Kidney (tissue), 14 donors: ENCODE measurements around the gene ADGRE2. TPM values are rescaled to one million over a fixed set of nuclear protein-coding genes. Genes with fewer than 3 reads are reported as not detected.

ENCODE experiments used
- DNase-seq, 5 donors: peaks; one replicate each; pipeline ENCODE4 v3.0.0-alpha.2; 2013 to 2020
- FAIRE-seq: peaks from 2 replicates; lab custom pipeline; 2012; peaks lifted over from hg19 to GRCh38; lab: Jason Lieb, UNC
- H3K27ac ChIP-seq, 2 donors: one replicate each; pipeline ENCODE4 v1.7.0; 2013; ENCODE audit warnings: low read depth in 2 of 2, low read length in 2 of 2, inconsistent platforms in 1 of 2
- H3K27me3 ChIP-seq: one replicate; pipeline ENCODE4 v1.7.1; 2013; ENCODE audit warnings: low read length, inconsistent platforms; ENCODE audit not compliant: control insufficient read depth, insufficient read depth
- H3K36me3 ChIP-seq, 3 donors: one replicate each; pipeline versions ENCODE4 v1.7.0 to v1.7.1; 2013; ENCODE audit warnings: low read length in 3 of 3, control low read depth in 1 of 3, inconsistent platforms in 1 of 3; ENCODE audit not compliant: insufficient read depth in 3 of 3, control insufficient read depth in 2 of 3
- H3K4me1 ChIP-seq, 3 donors: one replicate each; pipeline versions ENCODE4 v1.7.0 to v1.7.1; 2013; ENCODE audit warnings: low read length in 3 of 3, inconsistent platforms in 1 of 3, low read depth in 1 of 3; ENCODE audit not compliant: control insufficient read depth in 2 of 3, insufficient read depth in 2 of 3
- H3K4me3 ChIP-seq, 3 donors: one replicate each; pipeline versions ENCODE4 v1.7.0 to v1.8.1; 2013; ENCODE audit warnings: low read length in 3 of 3, control low read depth in 1 of 3, inconsistent platforms in 1 of 3
- H3K9ac ChIP-seq, 3 donors: one replicate each; pipeline versions ENCODE4 v1.7.0 to v1.7.1; 2013; ENCODE audit warnings: low read length in 3 of 3, control low read depth in 1 of 3, inconsistent platforms in 1 of 3
- H3K9me3 ChIP-seq, 3 donors: one replicate each; pipeline versions ENCODE4 v1.7.0 to v1.7.1; 2013; ENCODE audit warnings: low read length in 3 of 3, control low read depth in 1 of 3, inconsistent platforms in 1 of 3; ENCODE audit not compliant: control insufficient read depth in 2 of 3, insufficient read depth in 1 of 3
- CTCF ChIP-seq: IDR thresholded peaks from 3 replicates; pipeline ENCODE4 v1.5.1; 2012; ENCODE audit warnings: mild to moderate bottlenecking, moderate library complexity, borderline replicate concordance; ENCODE audit not compliant: insufficient read depth; ENCODE audit errors: extremely low read depth
- intact Hi-C: fragments of 100-400 bp; cut with DNase I; formaldehyde crosslinking; loops from one replicate; pipeline ENCODE4 v1.11.1; 2022
- polyA plus RNA-seq: library from polyadenylated mRNA; stranded (reverse); fragments of 350-450 nt; fragmentation: Illumina TruSeq; extraction: RNeasy Lipid Tissue Mini Kit (QIAGEN cat#74804); gene quantifications from one replicate; pipeline ENCODE4 v1.2.3, GENCODE V29; 2014; ENCODE audit warnings: low read depth, low replicate concordance; ENCODE audit not compliant: insufficient read depth
- total RNA-seq: library from RNA; stranded (reverse); fragmentation: NEBNext Ultra II Directional; extraction: Animal tissue kit (Norgen Biotek cat#: 25700); gene quantifications from one replicate; pipeline ENCODE4 v1.2.1, GENCODE V29; 2021
- donor health status: control.
- donor health status: control.
- donor health status: control.
- donor health status: control.
- donor health status: control.
- donor health status: DM: yes; HTN: yes; CAD: no.
- donor health status: Normal renal cell carcinoma (clear cell type).

Gene ADGRE2
- total and polyA plus RNA-seq, 2 donors from 2014 or later, result 0.15 to 10.4 TPM

- H3K27ac ChIP-seq, result no peak overlapping the region
- intact Hi-C loops, result no loop called here
- no peak for DNase-seq
- H3K27me3 ChIP-seq, result no peaks in the 10 kb centered on the region
- no peaks in the 10 kb centered on the region for H3K4me1 ChIP-seq
- H3K36me3 ChIP-seq, result peaks cover 27 to 55% (median 47%) of the 10 kb centered on the region in 3 donors
- no peak for TF ChIP-seq CTCF
- no peak overlapping the region for H3K9ac ChIP-seq
- H3K4me3 ChIP-seq, result no peak overlapping the region
- peaks cover 10 to 63% (median 39%) of the 10 kb centered on the region in 3 donors for H3K9me3 ChIP-seq
- no peak for FAIRE-seq
These were observed 62.5 kb downstream of the ADGRE2 start for GRCh38 chr19:14715841-14716240.

GRCh38 chr19:14704450-14704849, 73.9 kb downstream of the ADGRE2 start:
- intact Hi-C loops, result no loop called here
- Histone ChIP-seq H3K27me3 (no peaks in the 10 kb centered on the region), H3K36me3 (peaks cover 6 to 56% (median 46%) of the 10 kb centered on the region in 3 donors), H3K27ac (no peak overlapping the region), H3K9me3 (no peaks in the 10 kb centered on the region), H3K4me3 (no peak overlapping the region), H3K4me1 (no peaks in the 10 kb centered on the region), H3K9ac (no peak overlapping the region)
- FAIRE-seq (no peak), DNase-seq (no peak)
- TF ChIP-seq CTCF, result no peak

GRCh38 chr19:14703833-14704232, 74.5 kb downstream of the ADGRE2 start:
- Histone ChIP-seq H3K27me3 (no peaks in the 10 kb centered on the region), H3K4me3 (no peak overlapping the region), H3K4me1 (no peaks in the 10 kb centered on the region), H3K27ac (no peak overlapping the region), H3K9ac (no peak overlapping the region), H3K9me3 (no peaks in the 10 kb centered on the region), H3K36me3 (peaks cover 6 to 58% (median 48%) of the 10 kb centered on the region in 3 donors)
- TF ChIP-seq CTCF, result no peak
- FAIRE-seq (no peak), DNase-seq (no peak)
- intact Hi-C loops, result no loop called here
